Smooth muscle cell (in vitro differentiated cells): ENCODE measurements around the gene L3MBTL3. TPM values are rescaled to one million over a fixed set of nuclear protein-coding genes. Genes with fewer than 3 reads are reported as not detected.

ENCODE experiments used
- DNase-seq: peaks from one replicate; lab custom pipeline; 2025; ENCODE audit not compliant: unreplicated experiment; lab: John Stamatoyannopoulos, UW
- H2AFZ ChIP-seq: fragments of 200-600 bp; sonication (generic); 2 replicates; pipeline ENCODE4 v1.6.0; 2016; ENCODE audit warnings: antibody characterized with exemption, low read depth, mild to moderate bottlenecking
- H3F3A ChIP-seq: fragments of 200-600 bp; sonication (generic); 2 replicates; pipeline ENCODE4 v1.6.0; 2017; ENCODE audit warnings: antibody characterized with exemption, low read depth
- H3K27ac ChIP-seq: fragments of 200-600 bp; sonication (generic); 2 replicates; pipeline ENCODE4 v1.5.1; 2016; ENCODE audit warnings: low read depth, mild to moderate bottlenecking
- H3K27me3 ChIP-seq: fragments of 200-600 bp; sonication (generic); 2 replicates; pipeline ENCODE4 v1.6.1; 2016; ENCODE audit warnings: low read depth, mild to moderate bottlenecking
- H3K36me3 ChIP-seq: fragments of 200-600 bp; sonication (generic); 2 replicates; pipeline ENCODE4 v1.5.1; 2016; ENCODE audit warnings: low read depth
- H3K4me1 ChIP-seq: fragments of 200-600 bp; sonication (generic); 2 replicates; pipeline ENCODE4 v1.5.1; 2016; ENCODE audit warnings: low read depth
- H3K4me2 ChIP-seq: fragments of 200-600 bp; sonication (generic); 2 replicates; pipeline ENCODE4 v1.6.0; 2016; ENCODE audit warnings: mild to moderate bottlenecking
- H3K4me3 ChIP-seq: fragments of 200-600 bp; sonication (generic); 2 replicates; pipeline ENCODE4 v1.5.1; 2016; ENCODE audit warnings: mild to moderate bottlenecking
- H3K79me2 ChIP-seq: fragments of 200-600 bp; sonication (generic); 2 replicates; pipeline ENCODE4 v1.6.0; 2016; ENCODE audit warnings: low read depth, mild to moderate bottlenecking
- H3K9ac ChIP-seq: fragments of 200-600 bp; sonication (generic); 2 replicates; pipeline ENCODE4 v1.6.0; 2016; ENCODE audit warnings: low read depth
- H3K9me3 ChIP-seq: fragments of 200-600 bp; sonication (generic); replicated peaks from 2 replicates; pipeline ENCODE4 v1.5.1; 2016; ENCODE audit warnings: low read depth
- H4K20me1 ChIP-seq: fragments of 200-600 bp; sonication (generic); 2 replicates; pipeline ENCODE4 v1.6.0; 2016; ENCODE audit warnings: low read depth
- WGBS: methylation state at CpG from one replicate; pipeline ENCODE4 v1.1.7; 2016; ENCODE audit warnings: low lambda C conversion rate; 5-methylcytosine and 5-hydroxymethylcytosine counted together
- polyA plus RNA-seq: library from polyadenylated mRNA; unstranded; fragments of >200 nt; fragmentation: Nextera tagmentation; extraction: Ambion mirVana; gene quantifications from 2 replicates; pipeline ENCODE4 v1.2.1, GENCODE V29; 2016
- total RNA-seq: library from RNA; depleted of rRNA; stranded (reverse); fragments of >200 nt; gene quantifications from 2 replicates; pipeline ENCODE4 v1.2.3, GENCODE V29; 2014
- TF ChIP-seq, protein P1 (sequence below): fragments of 200-600 bp; sonication (generic); IDR thresholded peaks from 2 replicates; pipeline ENCODE4 v1.5.1; 2017; ENCODE audit warnings: borderline replicate concordance, mild to moderate bottlenecking, antibody characterized with exemption; ENCODE audit not compliant: insufficient read depth, poor library complexity, severe bottlenecking

L3MBTL3 gene
- total and polyA plus RNA-seq, 2 experiments from 2014 or later: 5.4 to 14.2 TPM

DNA sequence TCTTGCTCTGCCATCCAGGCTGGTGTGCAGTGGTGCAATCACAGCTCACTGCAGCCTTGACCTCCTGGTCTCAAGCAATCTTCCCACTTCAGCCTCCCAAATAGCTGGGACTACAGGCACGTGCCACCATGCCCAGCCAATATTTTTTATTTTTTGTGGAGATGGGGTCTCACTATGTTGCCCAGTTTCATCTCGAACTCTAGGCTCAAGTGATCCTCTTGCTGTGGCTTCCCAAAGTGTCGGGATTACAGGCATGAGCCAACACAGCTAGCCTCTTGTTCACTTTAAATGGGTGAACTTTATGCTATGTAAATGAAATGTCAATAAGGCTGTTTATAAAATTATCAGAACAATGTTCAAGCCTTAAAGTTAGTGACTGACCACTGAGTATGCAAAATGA lies 167.3 kb downstream of the L3MBTL3 start:
- no peaks in the 10 kb centered on the region for H4K20me1 ChIP-seq
- WGBS: 100% methylated on average over 3 of the region's 3 CpGs
- TF ChIP-seq, protein P1, sequence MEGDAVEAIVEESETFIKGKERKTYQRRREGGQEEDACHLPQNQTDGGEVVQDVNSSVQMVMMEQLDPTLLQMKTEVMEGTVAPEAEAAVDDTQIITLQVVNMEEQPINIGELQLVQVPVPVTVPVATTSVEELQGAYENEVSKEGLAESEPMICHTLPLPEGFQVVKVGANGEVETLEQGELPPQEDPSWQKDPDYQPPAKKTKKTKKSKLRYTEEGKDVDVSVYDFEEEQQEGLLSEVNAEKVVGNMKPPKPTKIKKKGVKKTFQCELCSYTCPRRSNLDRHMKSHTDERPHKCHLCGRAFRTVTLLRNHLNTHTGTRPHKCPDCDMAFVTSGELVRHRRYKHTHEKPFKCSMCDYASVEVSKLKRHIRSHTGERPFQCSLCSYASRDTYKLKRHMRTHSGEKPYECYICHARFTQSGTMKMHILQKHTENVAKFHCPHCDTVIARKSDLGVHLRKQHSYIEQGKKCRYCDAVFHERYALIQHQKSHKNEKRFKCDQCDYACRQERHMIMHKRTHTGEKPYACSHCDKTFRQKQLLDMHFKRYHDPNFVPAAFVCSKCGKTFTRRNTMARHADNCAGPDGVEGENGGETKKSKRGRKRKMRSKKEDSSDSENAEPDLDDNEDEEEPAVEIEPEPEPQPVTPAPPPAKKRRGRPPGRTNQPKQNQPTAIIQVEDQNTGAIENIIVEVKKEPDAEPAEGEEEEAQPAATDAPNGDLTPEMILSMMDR: no peak

DNA sequence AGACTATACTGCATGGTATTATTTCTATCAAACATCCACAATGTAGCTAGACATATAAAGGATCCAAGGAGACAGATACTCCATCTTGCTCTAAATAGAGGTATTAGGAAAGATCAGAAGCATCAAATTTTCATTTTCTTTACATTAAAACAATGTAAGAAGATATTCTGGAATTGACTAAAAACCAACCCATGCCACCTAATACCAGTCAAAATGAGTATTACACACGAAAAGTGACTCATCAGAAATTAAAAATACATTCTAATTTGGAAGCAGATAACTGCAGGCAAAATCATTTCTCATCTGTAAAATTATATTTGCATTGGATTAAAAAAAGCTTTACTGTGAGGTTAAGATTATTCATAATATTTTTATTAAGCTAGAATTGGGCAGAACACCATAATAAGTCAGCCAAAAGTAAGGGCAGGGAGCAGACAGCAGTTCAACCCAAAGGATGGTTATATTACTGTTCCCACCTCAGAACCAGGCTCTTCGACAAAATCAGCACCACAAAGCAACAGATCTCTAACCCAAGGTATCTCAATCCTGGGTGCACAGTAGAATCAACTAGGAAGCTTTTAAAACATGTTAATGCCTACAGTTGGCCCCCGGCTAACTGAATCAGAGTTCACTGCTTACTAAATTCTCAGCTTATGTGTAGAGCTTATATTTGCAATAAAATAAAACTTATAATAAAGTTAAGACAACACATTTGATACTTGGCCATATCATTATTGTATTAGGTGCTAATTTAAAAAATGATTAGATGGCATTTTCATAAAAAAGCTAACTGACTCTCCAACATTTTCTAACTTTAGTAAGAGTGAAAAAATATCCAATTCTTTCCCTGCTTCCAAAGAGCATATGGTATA lies 169.2 kb downstream of the L3MBTL3 start:
- Histone ChIP-seq H3K9me3 (no peaks in the 10 kb centered on the region), H3K4me2 (no peak overlapping the region), H3K9ac (no peak overlapping the region), H3F3A (no peaks in the 10 kb centered on the region), H3K4me1 (no peaks in the 10 kb centered on the region), H3K4me3 (no peak overlapping the region), H4K20me1 (no peaks in the 10 kb centered on the region), H3K36me3 (no peaks in the 10 kb centered on the region), H3K27ac (no peak overlapping the region), H2AFZ (no peak overlapping the region), H3K79me2 (no peaks in the 10 kb centered on the region), H3K27me3 (no peaks in the 10 kb centered on the region)
- DNase-seq: no peak
- 94% methylated on average over 3 of the region's 3 CpGs for WGBS
- TF ChIP-seq, protein P1: no peak

More for the DNA sequence above, 167.3 kb downstream of the L3MBTL3 start:
- Histone ChIP-seq H3K4me3 (no peak overlapping the region), H3K36me3 (no peaks in the 10 kb centered on the region), H3K79me2 (no peaks in the 10 kb centered on the region), H3K4me2 (no peak overlapping the region), H3K27me3 (no peaks in the 10 kb centered on the region), H3F3A (no peaks in the 10 kb centered on the region), H2AFZ (no peak overlapping the region), H3K4me1 (no peaks in the 10 kb centered on the region), H3K27ac (no peak overlapping the region), H3K9me3 (no peaks in the 10 kb centered on the region), H3K9ac (no peak overlapping the region)
- DNase-seq: no peak

DNA sequence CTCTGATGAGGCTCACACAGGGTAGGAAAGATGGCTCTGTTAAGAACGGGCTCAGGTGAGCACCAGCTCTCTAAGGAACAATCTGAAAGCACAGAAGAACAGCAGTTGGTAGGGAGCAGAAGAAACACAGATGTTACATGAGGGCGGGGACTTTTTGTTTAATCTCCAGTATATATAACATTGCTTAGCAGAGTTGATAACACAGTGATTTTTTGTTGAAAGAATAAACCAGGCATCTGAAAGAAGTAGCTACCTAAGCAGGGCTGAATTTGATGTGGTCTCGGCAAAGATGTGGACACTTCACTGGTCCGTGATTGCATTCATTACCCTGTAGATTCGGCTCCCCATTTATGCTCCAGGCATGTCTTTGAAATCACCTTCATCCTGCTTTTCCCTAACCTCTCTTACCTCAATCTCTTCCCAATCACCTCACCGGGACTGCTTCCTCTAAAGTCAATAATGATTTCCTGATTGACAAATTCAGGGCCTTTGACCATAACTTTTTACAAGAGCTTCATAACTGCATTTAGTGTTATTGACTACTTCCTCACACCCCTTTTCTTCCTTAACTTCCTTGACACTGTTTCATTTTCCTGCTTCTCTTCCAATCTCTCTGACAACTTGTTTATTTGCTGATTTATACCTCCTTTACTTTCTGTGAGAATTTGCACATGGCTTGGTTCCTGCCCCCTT lies 170.0 kb downstream of the L3MBTL3 start:
- no peak overlapping the region for H3K9ac ChIP-seq
- no peak overlapping the region for H3K4me2 ChIP-seq
- 92% methylated on average over 6 of the region's 6 CpGs for WGBS
- no peaks in the 10 kb centered on the region for H3F3A ChIP-seq
- H4K20me1 ChIP-seq: no peaks in the 10 kb centered on the region
- TF ChIP-seq, protein P1: no peak
- H3K4me3 ChIP-seq: no peak overlapping the region
- H3K79me2 ChIP-seq: no peaks in the 10 kb centered on the region
- H3K4me1 ChIP-seq: no peaks in the 10 kb centered on the region
- H3K27ac ChIP-seq: no peak overlapping the region
- H2AFZ ChIP-seq: no peak overlapping the region
- H3K36me3 ChIP-seq: no peaks in the 10 kb centered on the region
- no peaks in the 10 kb centered on the region for H3K27me3 ChIP-seq
- DNase-seq: no peak
- H3K9me3 ChIP-seq: no peaks in the 10 kb centered on the region
